Measurements from ENCODE around the gene CADPS2. TPM values are rescaled to one million over a fixed set of nuclear protein-coding genes. Genes with fewer than 3 reads are reported as not detected.

Gene CADPS2
- polyA plus RNA-seq, 3 donors, result not detected

- H3K36me3 ChIP-seq (replicated peaks in 1 of 2; ENCODE audit: control insufficient read depth in 1 of 2, insufficient read depth in 2 of 2, low read length in 2 of 2), result no peaks in the 10 kb centered on the region
- Mint-ChIP-seq H3K27ac (no peak overlapping the region), H3K4me3 (no peak overlapping the region), H3K4me1 (no peaks in the 10 kb centered on the region), H3K9me3 (peaks cover 0 to 13% (median 6%) of the 10 kb centered on the region in 7 donors), H3K36me3 (no peaks in the 10 kb centered on the region), H3K27me3 (ENCODE audit: low read depth in 3 of 3) (no peaks in the 10 kb centered on the region)
- H3K79me2 ChIP-seq (ENCODE audit: insufficient read depth, low read length), result no peaks in the 10 kb centered on the region
- DNase-seq, result no peak
- no peaks in the 10 kb centered on the region for H3K4me1 ChIP-seq (ENCODE audit: control insufficient read depth in 1 of 2, insufficient read depth in 2 of 2, low read length in 2 of 2)
- no peak for TF ChIP-seq CTCF (IDR thresholded peaks at IDR 0.05)
- H3K9me3 ChIP-seq (replicated peaks in 1 of 2; ENCODE audit: control insufficient read depth in 1 of 2, insufficient read depth in 1 of 2, low read length in 2 of 2), result peaks cover 8 to 34% of the 10 kb centered on the region in 2 donors
- WGBS (ENCODE audit: insufficient coverage), result 84% methylated on average over 10 of the region's 14 CpGs
- intact Hi-C loops (cut with micrococcal nuclease), result no loop called here
- no peak overlapping the region for H3K9ac ChIP-seq (ENCODE audit: insufficient read depth, low read length, poor library complexity, severe bottlenecking)
- no peaks in the 10 kb centered on the region for H3K27me3 ChIP-seq (ENCODE audit: control insufficient read depth in 2 of 2, insufficient read depth in 2 of 2, low read length in 2 of 2)
- H3K4me3 ChIP-seq (replicated peaks in 1 of 3; ENCODE audit: low read depth in 2 of 3, low read length in 3 of 3), result no peak overlapping the region
- H2AFZ ChIP-seq (ENCODE audit: insufficient read depth, low read depth, low read length, poor library complexity, severe bottlenecking), result no peak overlapping the region
- no peak overlapping the region for H3K27ac ChIP-seq (ENCODE audit: low read depth in 1 of 2, low read length in 2 of 2)
- no peak overlapping the region for H3K4me2 ChIP-seq (replicated peaks; ENCODE audit: extremely low read depth, low read length, poor library complexity, severe bottlenecking)
- no peaks in the 10 kb centered on the region for H4K20me1 ChIP-seq (ENCODE audit: insufficient read depth, low read length)
Measured at GRCh38 chr7:122691569-122692235, 194.6 kb downstream of the CADPS2 start.

GRCh38 chr7:122689346-122690109, 196.7 kb downstream of the CADPS2 start:
- Mint-ChIP-seq H3K4me1 (no peaks in the 10 kb centered on the region), H3K27me3 (ENCODE audit: low read depth in 3 of 3) (no peaks in the 10 kb centered on the region), H3K4me3 (no peak overlapping the region), H3K36me3 (no peaks in the 10 kb centered on the region), H3K9me3 (peaks cover 0 to 13% (median 6%) of the 10 kb centered on the region in 7 donors), H3K27ac (no peak overlapping the region)
- H3K9ac ChIP-seq (ENCODE audit: insufficient read depth, low read length, poor library complexity, severe bottlenecking), result no peak overlapping the region
- no peak overlapping the region for H3K4me3 ChIP-seq (replicated peaks in 1 of 3; ENCODE audit: low read depth in 2 of 3, low read length in 3 of 3)
- H3K27ac ChIP-seq (ENCODE audit: low read depth in 1 of 2, low read length in 2 of 2), result no peak overlapping the region
- no peak for DNase-seq
- 90% methylated on average over 13 of the region's 13 CpGs for WGBS (ENCODE audit: insufficient coverage)
- intact Hi-C loops (cut with micrococcal nuclease), result no loop called here
- H3K36me3 ChIP-seq (replicated peaks in 1 of 2; ENCODE audit: control insufficient read depth in 1 of 2, insufficient read depth in 2 of 2, low read length in 2 of 2), result no peaks in the 10 kb centered on the region
- no peaks in the 10 kb centered on the region for H3K4me1 ChIP-seq (ENCODE audit: control insufficient read depth in 1 of 2, insufficient read depth in 2 of 2, low read length in 2 of 2)
- no peak overlapping the region for H3K4me2 ChIP-seq (replicated peaks; ENCODE audit: extremely low read depth, low read length, poor library complexity, severe bottlenecking)
- H3K27me3 ChIP-seq (ENCODE audit: control insufficient read depth in 2 of 2, insufficient read depth in 2 of 2, low read length in 2 of 2), result no peaks in the 10 kb centered on the region
- H2AFZ ChIP-seq (ENCODE audit: insufficient read depth, low read depth, low read length, poor library complexity, severe bottlenecking), result no peak overlapping the region
- no peak for TF ChIP-seq CTCF (IDR thresholded peaks at IDR 0.05)
- peaks cover 8 to 34% of the 10 kb centered on the region in 2 donors for H3K9me3 ChIP-seq (replicated peaks in 1 of 2; ENCODE audit: control insufficient read depth in 1 of 2, insufficient read depth in 1 of 2, low read length in 2 of 2)
- no peaks in the 10 kb centered on the region for H3K79me2 ChIP-seq (ENCODE audit: insufficient read depth, low read length)
- no peaks in the 10 kb centered on the region for H4K20me1 ChIP-seq (ENCODE audit: insufficient read depth, low read length)

Data from CD14-positive monocyte (primary cell).